Mucosa of descending colon (tissue), 3 donors: Measurements from ENCODE around the gene ZFP69. TPM values are rescaled to one million over a fixed set of nuclear protein-coding genes. Genes with fewer than 3 reads are reported as not detected.
A peak's percentile ranks its signal among the peaks of the same experiment; 100 is the strongest.
"Not testable (repeated sequence)": the region's sequence is repeated elsewhere in the genome, so short reads cannot be mapped to it uniquely, and the experiment has no call there.

ENCODE experiments used
- ATAC-seq: fragments of 200-7000 bp; cut with Tn5 transposase; one replicate; pipeline ENCODE4 v1.9.1; 2020; ENCODE audit warnings: mild to moderate bottlenecking, moderate library complexity
- DNase-seq, 3 donors: peaks; one replicate each; pipeline ENCODE4 v3.0.0-alpha.2; 2020
- H3K36me3 ChIP-seq: fragments of 200-600 bp; one replicate; pipeline ENCODE4 v1.8.0; 2021; ENCODE audit warnings: low read depth, mild to moderate bottlenecking
- H3K4me1 ChIP-seq: fragments of 200-600 bp; one replicate; pipeline ENCODE4 v1.8.0; 2021; ENCODE audit warnings: low read depth, mild to moderate bottlenecking
- H3K4me3 ChIP-seq: fragments of 200-600 bp; one replicate; pipeline ENCODE4 v1.8.0; 2021; ENCODE audit warnings: mild to moderate bottlenecking
- H3K9me3 ChIP-seq: fragments of 200-600 bp; one replicate; pipeline ENCODE4 v1.8.0; 2021; ENCODE audit warnings: mild to moderate bottlenecking
- intact Hi-C, 2 donors: fragments of 100-400 bp; cut with DNase I in 1 of 2; cut with micrococcal nuclease in 1 of 2; formaldehyde crosslinking; loops; one replicate each; pipeline versions ENCODE4 v1.11.0 to v1.11.1; 2022; cut with DNase I, micrococcal nuclease
- total RNA-seq, 3 donors: library from RNA; stranded (reverse); fragmentation: NEBNext Ultra II Directional in 2 of 3; extraction: Animal tissue kit (Norgen Biotek cat#: 25700) in 2 of 3; gene quantifications; one replicate each; pipeline versions ENCODE4 v1.2.1 to v1.2.4, GENCODE V29; 2021 to 2023
- TF ChIP-seq, protein P1 (sequence below): fragments of 200-600 bp; IDR thresholded peaks from one replicate; pipeline ENCODE4 v1.8.0; 2022; ENCODE audit warnings: antibody characterized with exemption, mild to moderate bottlenecking
- donor health status: DM: no; HTN: no; CAD: no; lungs with moderate emphysema.
- donor health status: DM: no; HTN: no; CAD: no.
- donor health status: DM: no; HTN: yes; CAD: no.

The ZFP69 gene
- total RNA-seq, 3 donors from 2014 or later, result 2.7 to 4.6 (median 2.8) TPM

DNA sequence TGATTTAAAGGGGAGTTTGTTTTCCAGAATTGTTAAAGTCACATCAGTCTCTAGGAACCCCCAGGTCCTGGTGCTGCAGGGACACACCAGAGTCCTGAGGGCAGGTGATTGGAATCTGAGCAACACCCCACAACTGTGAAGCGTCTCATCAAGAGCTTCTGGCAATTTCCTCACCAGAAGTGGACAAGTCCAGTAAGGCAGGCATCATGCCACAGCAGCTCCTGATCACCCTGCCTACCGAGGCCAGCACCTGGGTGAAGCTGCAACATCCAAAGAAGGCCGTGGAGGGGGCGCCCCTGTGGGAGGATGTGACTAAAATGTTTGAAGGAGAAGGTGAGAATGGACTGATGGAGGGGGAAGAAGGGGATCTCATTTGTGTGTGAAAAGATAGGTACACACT is 2.1 kb downstream of the ZFP69 start:
- ATAC-seq (no peak), DNase-seq (no peak)
- TF ChIP-seq, protein P1, sequence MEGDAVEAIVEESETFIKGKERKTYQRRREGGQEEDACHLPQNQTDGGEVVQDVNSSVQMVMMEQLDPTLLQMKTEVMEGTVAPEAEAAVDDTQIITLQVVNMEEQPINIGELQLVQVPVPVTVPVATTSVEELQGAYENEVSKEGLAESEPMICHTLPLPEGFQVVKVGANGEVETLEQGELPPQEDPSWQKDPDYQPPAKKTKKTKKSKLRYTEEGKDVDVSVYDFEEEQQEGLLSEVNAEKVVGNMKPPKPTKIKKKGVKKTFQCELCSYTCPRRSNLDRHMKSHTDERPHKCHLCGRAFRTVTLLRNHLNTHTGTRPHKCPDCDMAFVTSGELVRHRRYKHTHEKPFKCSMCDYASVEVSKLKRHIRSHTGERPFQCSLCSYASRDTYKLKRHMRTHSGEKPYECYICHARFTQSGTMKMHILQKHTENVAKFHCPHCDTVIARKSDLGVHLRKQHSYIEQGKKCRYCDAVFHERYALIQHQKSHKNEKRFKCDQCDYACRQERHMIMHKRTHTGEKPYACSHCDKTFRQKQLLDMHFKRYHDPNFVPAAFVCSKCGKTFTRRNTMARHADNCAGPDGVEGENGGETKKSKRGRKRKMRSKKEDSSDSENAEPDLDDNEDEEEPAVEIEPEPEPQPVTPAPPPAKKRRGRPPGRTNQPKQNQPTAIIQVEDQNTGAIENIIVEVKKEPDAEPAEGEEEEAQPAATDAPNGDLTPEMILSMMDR, result no peak

DNA sequence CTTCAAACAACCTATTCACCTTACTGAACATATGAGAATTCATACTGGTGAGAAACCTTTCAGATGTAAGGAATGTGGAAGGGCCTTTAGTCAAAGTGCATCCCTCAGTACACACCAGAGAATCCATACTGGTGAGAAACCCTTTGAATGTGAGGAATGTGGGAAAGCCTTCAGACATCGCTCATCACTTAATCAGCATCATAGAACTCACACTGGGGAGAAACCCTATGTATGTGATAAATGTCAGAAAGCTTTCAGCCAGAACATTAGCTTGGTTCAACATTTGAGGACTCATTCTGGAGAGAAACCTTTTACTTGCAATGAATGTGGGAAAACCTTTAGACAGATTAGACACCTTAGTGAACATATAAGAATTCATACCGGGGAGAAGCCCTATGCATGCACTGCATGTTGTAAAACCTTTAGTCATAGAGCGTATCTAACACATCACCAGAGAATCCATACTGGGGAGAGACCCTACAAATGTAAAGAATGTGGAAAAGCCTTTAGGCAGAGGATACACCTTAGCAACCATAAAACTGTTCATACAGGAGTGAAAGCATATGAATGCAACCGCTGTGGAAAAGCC is 18.3 kb downstream of the ZFP69 start:
- intact Hi-C loops, result no loop called here
- Histone ChIP-seq H3K9me3 (peaks cover 83% of the 10 kb centered on the region), H3K36me3 (peaks cover 5% of the 10 kb centered on the region), H3K4me3 (no peak overlapping the region), H3K4me1 (no peaks in the 10 kb centered on the region)
- ATAC-seq (no peak), DNase-seq (no peak)
- TF ChIP-seq, protein P1, result no peak

More for the DNA sequence above, 2.1 kb downstream of the ZFP69 start:
- intact Hi-C loops, result no loop called here
- peaks cover 15% of the 10 kb centered on the region for H3K9me3 ChIP-seq
- no peaks in the 10 kb centered on the region for H3K36me3 ChIP-seq
- peaks cover 6% of the 10 kb centered on the region for H3K4me1 ChIP-seq
- no peak overlapping the region for H3K4me3 ChIP-seq

DNA sequence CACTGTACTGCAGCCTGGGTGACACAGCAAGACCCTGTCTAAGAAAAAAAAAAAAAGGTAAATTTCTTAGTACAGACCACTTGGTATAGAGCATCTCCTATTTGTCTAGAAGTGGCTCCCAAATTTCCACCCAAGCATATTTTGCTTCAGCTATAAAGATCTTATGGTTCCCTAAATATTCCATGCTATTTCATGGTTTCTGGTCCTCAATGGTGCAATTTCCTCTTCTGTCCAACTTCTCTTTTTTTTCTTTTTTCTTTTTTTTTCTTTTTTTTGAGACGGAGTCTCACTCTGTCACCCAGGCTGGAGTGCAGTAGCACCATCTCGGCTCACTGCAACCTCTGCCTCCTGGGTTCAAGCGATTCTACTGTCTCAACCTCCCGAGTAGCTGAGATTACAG is 25.6 kb downstream of the ZFP69 start:
- DNase-seq, intact Hi-C loops, H3K4me3 ChIP-seq, H3K36me3 ChIP-seq, ATAC-seq, H3K4me1 ChIP-seq: not testable (repeated sequence)
- H3K9me3 ChIP-seq, result peaks cover 78% of the 10 kb centered on the region

DNA sequence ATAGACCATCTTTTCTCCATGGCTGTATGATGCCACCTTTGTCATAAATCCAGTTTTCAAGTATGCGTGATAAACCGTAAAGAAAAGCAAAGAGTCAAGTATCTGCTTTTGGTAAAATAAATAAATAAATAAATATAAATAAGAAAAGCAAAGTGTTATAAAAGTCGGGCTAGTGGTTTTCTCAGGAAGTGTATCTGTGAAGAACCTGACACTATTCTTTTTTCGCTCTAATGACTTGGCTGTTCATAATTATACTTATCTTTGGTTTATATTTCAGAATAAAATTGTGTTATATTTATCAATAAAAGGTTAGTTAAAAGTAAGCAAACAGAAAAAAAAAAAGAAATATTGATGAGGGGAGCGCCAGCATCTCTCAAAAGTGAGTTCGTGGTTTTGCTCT is 30.9 kb downstream of the ZFP69 start:
- TF ChIP-seq, protein P1, result no peak
- peaks cover 42% of the 10 kb centered on the region for H3K9me3 ChIP-seq
- H3K4me1 ChIP-seq, result peaks cover 12% of the 10 kb centered on the region
- intact Hi-C loops, result no loop called here
- ATAC-seq (no peak), DNase-seq (no peak)
- H3K36me3 ChIP-seq, result no peaks in the 10 kb centered on the region
- H3K4me3 ChIP-seq, result peak overlapping the region; percentile 52

DNA sequence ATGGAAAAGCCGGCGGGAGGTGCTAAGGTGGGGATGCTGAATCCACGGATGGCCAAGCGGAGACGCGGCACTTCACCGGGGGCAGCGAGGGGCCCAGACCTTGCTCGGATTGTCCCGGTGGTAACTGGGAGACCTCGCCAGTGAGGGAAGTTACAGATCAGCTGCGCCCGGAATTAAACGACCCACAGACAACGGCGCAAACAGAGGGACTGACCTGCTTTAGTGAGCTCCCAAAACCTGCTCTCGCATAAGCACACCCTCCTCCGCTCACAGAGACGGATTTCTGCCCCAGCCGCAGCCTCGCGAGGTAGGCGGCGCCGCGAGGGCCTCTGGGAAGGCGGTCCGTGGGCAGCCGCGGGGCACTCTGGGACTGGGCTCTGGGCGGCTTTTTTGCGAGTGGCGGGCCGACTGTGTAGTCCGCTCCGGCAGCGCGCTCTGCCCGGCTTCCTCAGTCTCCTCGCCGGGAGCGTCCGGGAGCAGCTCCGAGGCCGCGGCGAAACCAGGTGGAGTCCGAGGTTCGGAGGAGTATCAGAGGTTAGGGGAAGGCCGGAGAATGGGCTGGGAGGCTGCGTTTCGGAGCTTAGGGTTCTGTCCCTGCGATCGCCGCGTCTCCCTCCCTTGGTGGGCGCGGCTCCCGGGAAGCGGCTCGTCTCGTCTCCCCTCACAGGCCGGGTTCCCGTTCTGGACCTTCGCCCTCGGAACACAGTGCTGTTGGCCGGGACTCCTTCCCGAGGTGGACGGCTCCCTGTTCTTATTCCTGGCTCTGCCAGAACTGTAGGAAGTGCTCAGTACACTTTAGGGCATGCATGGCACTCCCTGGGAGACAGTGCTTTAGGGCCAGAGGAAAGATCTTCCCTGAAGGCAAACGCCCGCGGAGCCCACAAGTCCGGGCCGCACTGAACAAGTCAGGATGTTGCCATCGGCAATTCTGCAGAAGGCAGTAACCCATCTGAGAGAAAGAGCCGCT is 31.6 kb downstream of the ZFP69 start, which contains the start of gene EXO5:
TSS of gene EXO5 (plus strand) at position 393 of the 967 bp plus-strand sequence. CDS start 5,778 bp downstream, outside the sequence.
- peak within 1 kb of the TSS; percentile 52 for H3K4me3 ChIP-seq
- TF ChIP-seq, protein P1, result no peak
- intact Hi-C loops, result no loop called here
- DNase-seq (peak; percentile 87 to 89 (median 87)), ATAC-seq (peak; percentile 99)
- no peaks in the 10 kb centered on the region for H3K36me3 ChIP-seq
- peaks cover 12% of the 10 kb centered on the region for H3K4me1 ChIP-seq
- peaks cover 44% of the 10 kb centered on the region for H3K9me3 ChIP-seq

DNA sequence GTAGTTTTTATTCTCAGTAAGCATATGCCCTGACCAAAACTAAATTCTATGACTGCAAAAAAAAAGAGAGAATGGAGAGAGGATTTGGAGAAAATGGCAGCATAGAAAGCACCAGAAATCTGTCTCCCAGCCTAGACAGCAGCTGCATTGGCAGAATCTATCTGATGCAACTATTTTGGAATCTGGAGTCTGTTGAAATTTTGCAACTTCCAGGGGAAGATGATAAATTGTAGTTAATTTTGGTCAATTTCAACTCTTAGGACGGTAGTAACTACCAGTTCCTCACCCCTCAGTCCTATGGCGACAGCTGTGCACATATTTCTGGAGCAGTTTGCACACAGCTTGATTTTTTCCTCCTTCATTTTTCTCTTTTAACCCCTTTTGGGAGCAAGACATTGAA is 42.4 kb downstream of the ZFP69 start:
- intact Hi-C loops, result no loop called here
- Histone ChIP-seq H3K9me3 (peaks cover 51% of the 10 kb centered on the region), H3K36me3 (no peaks in the 10 kb centered on the region), H3K4me3 (no peak overlapping the region), H3K4me1 (no peaks in the 10 kb centered on the region)
- TF ChIP-seq, protein P1, result no peak
- no peak for DNase-seq
- no peak for ATAC-seq
